HFFc6 (cell line): ENCODE results near the gene ARHGAP10. TPM values are rescaled to one million over a fixed set of nuclear protein-coding genes. Genes with fewer than 3 reads are reported as not detected.

Experiments
- DNase-seq: peaks from one replicate; pipeline ENCODE4 v3.0.0-alpha.2; 2018
- H3K27ac Mint-ChIP-seq: 2 replicates; pipeline ENCODE4 v1.8.0; 2020; ENCODE audit warnings: mild to moderate bottlenecking, mixed read lengths
- H3K27me3 Mint-ChIP-seq: 2 replicates; pipeline ENCODE4 v1.8.0; 2021; ENCODE audit warnings: mild to moderate bottlenecking, moderate library complexity, mixed read lengths; ENCODE audit not compliant: insufficient read depth
- H3K36me3 Mint-ChIP-seq: 2 replicates; pipeline ENCODE4 v1.8.0; 2021; ENCODE audit warnings: low read depth, mixed read lengths
- H3K4me1 Mint-ChIP-seq: 2 replicates; pipeline ENCODE4 v1.8.0; 2020; ENCODE audit warnings: low read depth, mixed read lengths
- H3K4me3 Mint-ChIP-seq: 2 replicates; pipeline ENCODE4 v1.8.0; 2020; ENCODE audit warnings: mild to moderate bottlenecking, moderate library complexity, mixed read lengths
- H3K9me3 Mint-ChIP-seq: 2 replicates; pipeline ENCODE4 v1.8.0; 2020; ENCODE audit warnings: mild to moderate bottlenecking, mixed read lengths
- CTCF ChIP-seq: fragments of 200-600 bp; sonication (generic); IDR thresholded peaks from 2 replicates; pipeline ENCODE4 v1.5.0; 2021; ENCODE audit warnings: antibody characterized with exemption, mild to moderate bottlenecking
- total RNA-seq, 6 experiments: library from RNA; stranded (reverse); fragmentation: NEBNext Ultra II Directional; extraction: Animal tissue kit (Norgen Biotek cat#: 25700); gene quantifications; 2 replicates in 1 of 6; 3 replicates in 5 of 6; pipeline ENCODE4 v1.2.3, GENCODE V29; 2021

The ARHGAP10 gene
- total RNA-seq, 6 experiments from 2014 or later: 31.1 to 37.1 (median 32.3) TPM

- DNase-seq: no peak
- no peak for TF ChIP-seq CTCF
- no peaks in the 10 kb centered on the region for H3K9me3 Mint-ChIP-seq
- H3K4me3 Mint-ChIP-seq: no peak overlapping the region
- H3K27ac Mint-ChIP-seq: peak overlapping the region; percentile 0; the same call in 1 of the 2 replicates
- peaks cover 23% of the 10 kb centered on the region for H3K4me1 Mint-ChIP-seq
- H3K36me3 Mint-ChIP-seq: peaks cover 31% of the 10 kb centered on the region
- H3K27me3 Mint-ChIP-seq: peaks cover 4% of the 10 kb centered on the region
Measured at GRCh38 chr4:147942729-147943128, 210.8 kb downstream of the ARHGAP10 start.

- Mint-ChIP-seq H3K36me3 (peaks cover 36% of the 10 kb centered on the region), H3K4me3 (no peak overlapping the region), H3K4me1 (peaks cover 23% of the 10 kb centered on the region), H3K9me3 (no peaks in the 10 kb centered on the region), H3K27ac (peak overlapping the region; percentile 0; the same call in 1 of the 2 replicates), H3K27me3 (peaks cover 4% of the 10 kb centered on the region)
- TF ChIP-seq CTCF: no peak
- DNase-seq: no peak
Measured at GRCh38 chr4:147943159-147943638, 211.3 kb downstream of the ARHGAP10 start.

GRCh38 chr4:147944249-147944648, 212.4 kb downstream of the ARHGAP10 start:
- no peaks in the 10 kb centered on the region for H3K9me3 Mint-ChIP-seq
- H3K36me3 Mint-ChIP-seq: peaks cover 40% of the 10 kb centered on the region
- peaks cover 4% of the 10 kb centered on the region for H3K27me3 Mint-ChIP-seq
- no peak overlapping the region for H3K4me3 Mint-ChIP-seq
- DNase-seq: no peak
- H3K4me1 Mint-ChIP-seq: peaks cover 23% of the 10 kb centered on the region
- no peak overlapping the region for H3K27ac Mint-ChIP-seq
- TF ChIP-seq CTCF: no peak

GRCh38 chr4:147944670-147945260, 212.9 kb downstream of the ARHGAP10 start:
- Mint-ChIP-seq H3K4me1 (peaks cover 23% of the 10 kb centered on the region), H3K4me3 (no peak overlapping the region), H3K9me3 (no peaks in the 10 kb centered on the region), H3K27me3 (peaks cover 4% of the 10 kb centered on the region), H3K36me3 (peaks cover 43% of the 10 kb centered on the region), H3K27ac (no peak overlapping the region)
- no peak for DNase-seq
- TF ChIP-seq CTCF: no peak

- Mint-ChIP-seq H3K27me3 (no peaks in the 10 kb centered on the region; the same call in none of the 2 replicates), H3K4me1 (peaks cover 25% of the 10 kb centered on the region), H3K4me3 (no peak overlapping the region), H3K9me3 (no peaks in the 10 kb centered on the region), H3K27ac (no peak overlapping the region), H3K36me3 (peaks cover 53% of the 10 kb centered on the region)
- no peak for TF ChIP-seq CTCF
- DNase-seq: no peak
Measured at GRCh38 chr4:147948336-147948735, 216.4 kb downstream of the ARHGAP10 start.
